H9 (cell line): ENCODE measurements around the gene RNLS. TPM values are rescaled to one million over a fixed set of nuclear protein-coding genes. Genes with fewer than 3 reads are reported as not detected.

ENCODE experiments used
- DNase-seq: peaks from one replicate; pipeline ENCODE4 v3.0.0-alpha.2; 2017
- H2AFZ ChIP-seq: one replicate; pipeline ENCODE4 v1.6.1; 2013; ENCODE audit warnings: mild to moderate bottlenecking, low read length, control low read depth, moderate library complexity
- H2AK5ac ChIP-seq: 2 replicates; pipeline ENCODE4 v1.6.1; 2013; ENCODE audit warnings: low read length, control low read depth, mixed read lengths; ENCODE audit not compliant: insufficient read length
- H2BK120ac ChIP-seq: one replicate; pipeline ENCODE4 v1.6.1; 2013; ENCODE audit warnings: low read depth, mild to moderate bottlenecking, low read length, control low read depth, inconsistent platforms; ENCODE audit not compliant: poor library complexity, severe bottlenecking
- H2BK12ac ChIP-seq: 2 replicates; pipeline ENCODE4 v1.6.1; 2013; ENCODE audit warnings: low read length, control low read depth, mixed read lengths, low read depth; ENCODE audit not compliant: insufficient read length
- H2BK15ac ChIP-seq: 2 replicates; pipeline ENCODE4 v1.6.1; 2013; ENCODE audit warnings: low read depth, low read length, control low read depth
- H2BK20ac ChIP-seq: one replicate; pipeline ENCODE4 v1.6.1; 2013; ENCODE audit warnings: low read depth, mild to moderate bottlenecking, low read length, control low read depth, inconsistent platforms; ENCODE audit not compliant: poor library complexity, severe bottlenecking
- H2BK5ac ChIP-seq: 2 replicates; pipeline ENCODE4 v1.6.1; 2013; ENCODE audit warnings: low read length, control low read depth, mixed read lengths; ENCODE audit not compliant: insufficient read length
- H3K14ac ChIP-seq: 2 replicates; pipeline ENCODE4 v1.6.1; 2013; ENCODE audit warnings: low read length, control low read depth; ENCODE audit not compliant: insufficient read depth
- H3K18ac ChIP-seq: 2 replicates; pipeline ENCODE4 v1.6.1; 2013; ENCODE audit warnings: low read depth, mild to moderate bottlenecking, mixed read lengths, low read length, control low read depth; ENCODE audit not compliant: insufficient read length
- H3K23ac ChIP-seq: 2 replicates; pipeline ENCODE4 v1.6.1; 2013; ENCODE audit warnings: low read length, control low read depth, mixed read lengths, low read depth; ENCODE audit not compliant: insufficient read length
- H3K23me2 ChIP-seq: 2 replicates; pipeline ENCODE4 v1.6.1; 2013; ENCODE audit warnings: low read depth, mild to moderate bottlenecking, mixed read lengths, low read length, control low read depth; ENCODE audit not compliant: insufficient read length, poor library complexity, severe bottlenecking
- H3K27ac ChIP-seq: 2 replicates; pipeline ENCODE4 v1.5.1; 2013; ENCODE audit warnings: low read length, control low read depth, mixed read lengths, low read depth; ENCODE audit not compliant: insufficient read length
- H3K27me3 ChIP-seq: 2 replicates; pipeline ENCODE4 v1.6.1; 2013; ENCODE audit warnings: low read length, control low read depth, inconsistent platforms; ENCODE audit not compliant: insufficient read depth
- H3K4ac ChIP-seq: 2 replicates; pipeline ENCODE4 v1.6.1; 2013; ENCODE audit warnings: low read depth, mild to moderate bottlenecking, control low read depth, inconsistent platforms, low read length, moderate library complexity
- H3K4me1 ChIP-seq: 2 replicates; pipeline ENCODE4 v1.6.1; 2013; ENCODE audit warnings: low read length, control low read depth, inconsistent platforms; ENCODE audit not compliant: insufficient read depth
- H3K4me2 ChIP-seq: 2 replicates; pipeline ENCODE4 v1.6.1; 2013; ENCODE audit warnings: low read length, control low read depth, mixed read lengths; ENCODE audit not compliant: insufficient read length, insufficient read depth
- H3K56ac ChIP-seq: 2 replicates; pipeline ENCODE4 v1.6.1; 2013; ENCODE audit warnings: low read depth, mild to moderate bottlenecking, mixed read lengths, low read length, control low read depth; ENCODE audit not compliant: insufficient read length
- H3K79me1 ChIP-seq: 2 replicates; pipeline ENCODE4 v1.6.1; 2013; ENCODE audit warnings: low read depth, mild to moderate bottlenecking, moderate library complexity, low read length, control low read depth, inconsistent platforms; ENCODE audit not compliant: insufficient read depth, poor library complexity, severe bottlenecking
- H3K79me2 ChIP-seq: 2 replicates; pipeline ENCODE4 v1.6.1; 2013; ENCODE audit warnings: low read length, control low read depth, inconsistent platforms; ENCODE audit not compliant: insufficient read depth
- H3K9ac ChIP-seq: 2 replicates; pipeline ENCODE4 v1.6.1; 2013; ENCODE audit warnings: low read length, control low read depth, mixed read lengths; ENCODE audit not compliant: insufficient read length; ENCODE audit errors: extremely low read depth
- H3K9me3 ChIP-seq: one replicate; pipeline ENCODE4 v1.6.1; 2013; ENCODE audit warnings: low read depth, low read length, inconsistent platforms; ENCODE audit not compliant: control insufficient read depth
- H3T11ph ChIP-seq: one replicate; pipeline ENCODE4 v1.6.1; 2013; ENCODE audit warnings: mild to moderate bottlenecking, low read length, control low read depth, inconsistent platforms
- H4K20me1 ChIP-seq: one replicate; pipeline ENCODE4 v1.6.1; 2013; ENCODE audit not compliant: control insufficient read depth, insufficient read length, insufficient read depth
- H4K5ac ChIP-seq: 2 replicates; pipeline ENCODE4 v1.6.1; 2013; ENCODE audit warnings: low read depth, mild to moderate bottlenecking, mixed read lengths, low read length, control low read depth; ENCODE audit not compliant: insufficient read length
- H4K8ac ChIP-seq: replicated peaks from 2 replicates; pipeline ENCODE4 v1.6.1; 2013; ENCODE audit warnings: low read length, control low read depth, mixed read lengths, low read depth; ENCODE audit not compliant: insufficient read length
- H4K91ac ChIP-seq: 2 replicates; pipeline ENCODE4 v1.6.1; 2013; ENCODE audit warnings: low read depth, mild to moderate bottlenecking, moderate library complexity, mixed read lengths, low read length, control low read depth; ENCODE audit not compliant: insufficient read length
- H3K27ac Mint-ChIP-seq, 3 experiments: 2 replicates in 2 of 3; 3 replicates in 1 of 3; pipeline ENCODE4 v1.8.0; 2020 to 2021; ENCODE audit warnings: mixed read lengths in 3 of 3, mild to moderate bottlenecking in 1 of 3, moderate library complexity in 1 of 3
- H3K27me3 Mint-ChIP-seq: 2 replicates; pipeline ENCODE4 v1.8.0; 2021; ENCODE audit warnings: low read depth, mild to moderate bottlenecking, moderate library complexity, mixed read lengths
- H3K36me3 Mint-ChIP-seq, 3 experiments: 2 replicates in 2 of 3; 3 replicates in 1 of 3; pipeline ENCODE4 v1.8.0; 2020 to 2021; ENCODE audit warnings: low read depth in 3 of 3, mixed read lengths in 3 of 3; ENCODE audit not compliant: insufficient read depth in 1 of 3
- H3K4me1 Mint-ChIP-seq, 2 experiments: 2 replicates each; pipeline ENCODE4 v1.8.0; 2020; ENCODE audit warnings: mixed read lengths in 2 of 2
- H3K4me3 Mint-ChIP-seq, 2 experiments: 2 replicates in 1 of 2; 3 replicates in 1 of 2; pipeline ENCODE4 v1.8.0; 2020 to 2021; ENCODE audit warnings: mild to moderate bottlenecking in 2 of 2, mixed read lengths in 2 of 2, moderate library complexity in 1 of 2
- H3K9me3 Mint-ChIP-seq, 2 experiments: 2 replicates in 1 of 2; 3 replicates in 1 of 2; pipeline ENCODE4 v1.8.0; 2020; ENCODE audit warnings: mild to moderate bottlenecking in 2 of 2, mixed read lengths in 2 of 2, moderate library complexity in 1 of 2
- WGBS: extraction: QIAGEN DNeasy Blood & Tissue Kit; methylation state at CpG from one replicate; pipeline ENCODE4 v1.1.7; 2013; ENCODE audit warnings: missing lambda C conversion rate, low lambda C conversion rate, mixed read lengths; ENCODE audit not compliant: insufficient read length; ENCODE audit errors: extremely low coverage; 5-methylcytosine and 5-hydroxymethylcytosine counted together
- total RNA-seq: library from RNA; stranded (reverse); gene quantifications from 2 replicates; pipeline ENCODE4 v1.2.1, GENCODE V29; 2021
- TF ChIP-seq, protein P1 (sequence below): fragments of 200-600 bp; sonication (generic); conservative IDR thresholded peaks from 3 replicates; pipeline ENCODE4 v1.8.0; 2021; ENCODE audit warnings: antibody characterized with exemption, mild to moderate bottlenecking

Gene RNLS
- total RNA-seq, 1 experiment from 2014 or later = 7.5 TPM

DNA sequence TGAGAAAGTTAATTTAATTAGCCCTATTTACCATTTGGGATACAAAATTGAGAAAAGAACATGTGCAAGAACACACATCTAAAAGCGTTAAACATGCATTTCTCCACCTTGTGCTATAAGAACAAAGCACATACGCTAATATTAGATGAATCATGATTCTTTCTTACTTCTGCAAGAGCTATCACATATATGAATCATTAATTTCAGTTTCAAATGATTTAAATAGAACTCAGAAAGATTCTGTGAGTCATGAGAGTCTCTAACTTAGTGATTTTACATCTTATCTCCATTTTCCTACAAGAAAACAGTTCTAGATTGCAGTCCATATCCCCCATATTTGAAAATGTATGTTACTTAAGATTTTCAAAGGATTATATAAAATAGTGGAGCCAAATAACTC, 173.9 kb downstream of the RNLS start:
- Histone ChIP-seq H3K79me2 (no peaks in the 10 kb centered on the region), H4K8ac (no peak overlapping the region), H3K4me2 (no peak overlapping the region), H3T11ph (no peak overlapping the region), H3K9me3 (no peaks in the 10 kb centered on the region), H2AFZ (no peak overlapping the region), H3K18ac (no peak overlapping the region), H3K27me3 (no peaks in the 10 kb centered on the region), H4K91ac (no peak overlapping the region), H3K9ac (no peak overlapping the region), H3K23ac (no peak overlapping the region), H2BK12ac (no peak overlapping the region), H3K14ac (no peak overlapping the region), H3K79me1 (no peaks in the 10 kb centered on the region), H4K5ac (no peak overlapping the region), H2BK120ac (no peak overlapping the region), H3K23me2 (no peaks in the 10 kb centered on the region), H3K4ac (no peak overlapping the region), H2BK15ac (no peak overlapping the region), H3K56ac (no peak overlapping the region), H2BK5ac (no peak overlapping the region), H4K20me1 (no peaks in the 10 kb centered on the region), H3K4me1 (no peaks in the 10 kb centered on the region), H2BK20ac (no peak overlapping the region), H2AK5ac (no peak overlapping the region), H3K27ac (no peak overlapping the region)
- no peaks in the 10 kb centered on the region for H3K9me3 Mint-ChIP-seq
- H3K4me3 Mint-ChIP-seq = no peak overlapping the region
- DNase-seq = no peak
- TF ChIP-seq, protein P1, sequence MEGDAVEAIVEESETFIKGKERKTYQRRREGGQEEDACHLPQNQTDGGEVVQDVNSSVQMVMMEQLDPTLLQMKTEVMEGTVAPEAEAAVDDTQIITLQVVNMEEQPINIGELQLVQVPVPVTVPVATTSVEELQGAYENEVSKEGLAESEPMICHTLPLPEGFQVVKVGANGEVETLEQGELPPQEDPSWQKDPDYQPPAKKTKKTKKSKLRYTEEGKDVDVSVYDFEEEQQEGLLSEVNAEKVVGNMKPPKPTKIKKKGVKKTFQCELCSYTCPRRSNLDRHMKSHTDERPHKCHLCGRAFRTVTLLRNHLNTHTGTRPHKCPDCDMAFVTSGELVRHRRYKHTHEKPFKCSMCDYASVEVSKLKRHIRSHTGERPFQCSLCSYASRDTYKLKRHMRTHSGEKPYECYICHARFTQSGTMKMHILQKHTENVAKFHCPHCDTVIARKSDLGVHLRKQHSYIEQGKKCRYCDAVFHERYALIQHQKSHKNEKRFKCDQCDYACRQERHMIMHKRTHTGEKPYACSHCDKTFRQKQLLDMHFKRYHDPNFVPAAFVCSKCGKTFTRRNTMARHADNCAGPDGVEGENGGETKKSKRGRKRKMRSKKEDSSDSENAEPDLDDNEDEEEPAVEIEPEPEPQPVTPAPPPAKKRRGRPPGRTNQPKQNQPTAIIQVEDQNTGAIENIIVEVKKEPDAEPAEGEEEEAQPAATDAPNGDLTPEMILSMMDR = no peak
- H3K27ac Mint-ChIP-seq = no peak overlapping the region
- no peaks in the 10 kb centered on the region for H3K36me3 Mint-ChIP-seq
- H3K27me3 Mint-ChIP-seq = no peaks in the 10 kb centered on the region
- WGBS = no CpG with 5 or more reads among the region's 2 CpGs
- H3K4me1 Mint-ChIP-seq = no peaks in the 10 kb centered on the region
